Measurements from ENCODE around the gene HOXB8. TPM values are rescaled to one million over a fixed set of nuclear protein-coding genes. Genes with fewer than 3 reads are reported as not detected.

HOXB8 gene
- total and polyA plus RNA-seq, 4 experiments from 2014 or later = not detected

DNA sequence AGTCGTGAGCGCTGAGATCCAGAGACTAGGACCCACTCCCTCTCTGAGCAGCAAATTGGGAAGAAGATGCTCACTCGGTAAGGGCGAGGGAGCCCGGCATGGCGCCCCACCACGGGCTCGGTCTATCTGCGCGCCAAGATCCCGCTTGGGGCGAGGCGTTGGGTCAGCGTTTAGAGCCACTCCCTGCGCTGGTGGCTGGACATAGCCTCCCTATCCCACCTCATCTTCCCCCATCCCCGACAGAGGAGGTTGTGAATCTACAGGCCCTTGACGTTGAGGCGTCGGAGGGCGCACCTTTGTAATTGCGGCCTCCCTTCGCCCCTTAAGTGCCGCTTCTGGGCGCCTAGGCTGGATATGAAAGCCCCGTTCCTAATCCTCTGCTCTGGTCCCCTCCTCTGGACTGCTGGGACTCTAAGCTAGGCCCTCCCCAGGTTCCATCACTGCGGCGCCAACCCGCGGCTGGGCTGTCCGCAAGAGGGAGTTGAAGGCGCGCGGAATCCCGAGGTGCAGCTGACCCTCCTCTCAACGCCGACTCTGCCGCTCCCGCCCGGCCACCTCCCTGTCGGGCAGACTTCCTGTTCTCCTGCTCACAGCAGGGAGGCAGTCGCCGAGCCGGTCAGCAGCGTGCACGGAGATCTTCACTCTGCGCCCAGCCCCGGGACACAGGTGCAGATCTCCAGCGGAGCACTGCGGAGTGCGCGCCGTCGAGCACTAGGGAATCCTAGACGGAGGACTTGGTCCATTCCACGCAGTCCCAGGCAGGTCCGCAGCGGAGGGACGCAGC, 27.2 kb upstream of the HOXB8 start:
- no peaks in the 10 kb centered on the region for H3K36me3 Mint-ChIP-seq
- no peak overlapping the region for H3K4me3 ChIP-seq (ENCODE audit: low read length in 2 of 2)
- peak overlapping the region in 3 of 8 donors; percentile 26 to 45 (median 29) for H3K4me3 Mint-ChIP-seq
- H3K27ac ChIP-seq (ENCODE audit: low read depth, low read length) = no peak overlapping the region
- H3K9me3 ChIP-seq (ENCODE audit: control insufficient read depth in 1 of 2, low read length in 2 of 2) = no peaks in the 10 kb centered on the region
- no peaks in the 10 kb centered on the region for H3K9me3 Mint-ChIP-seq
- CTCF ChIA-PET (ENCODE audit: partially characterized antibody) = no interaction called here
- DNase-seq = no peak
- peaks cover 54% of the 10 kb centered on the region for H3K27me3 ChIP-seq (ENCODE audit: insufficient read depth, low read length)
- H3K4me1 ChIP-seq (ENCODE audit: insufficient read depth, low read length) = peaks cover 8% of the 10 kb centered on the region
- peaks cover 8 to 25% (median 13%) of the 10 kb centered on the region in 4 donors for H3K4me1 Mint-ChIP-seq
- POLR2A ChIA-PET (ENCODE audit: partially characterized antibody) = no interaction called here
- H3K27me3 Mint-ChIP-seq = peaks cover 68 to 73% of the 10 kb centered on the region in 2 donors
- intact Hi-C loops (cut with micrococcal nuclease) = no loop called here
- no peaks in the 10 kb centered on the region for H3K36me3 ChIP-seq (ENCODE audit: insufficient read depth, low read length)
- peak overlapping the region in 1 of 7 donors; percentile 3 for H3K27ac Mint-ChIP-seq

DNA sequence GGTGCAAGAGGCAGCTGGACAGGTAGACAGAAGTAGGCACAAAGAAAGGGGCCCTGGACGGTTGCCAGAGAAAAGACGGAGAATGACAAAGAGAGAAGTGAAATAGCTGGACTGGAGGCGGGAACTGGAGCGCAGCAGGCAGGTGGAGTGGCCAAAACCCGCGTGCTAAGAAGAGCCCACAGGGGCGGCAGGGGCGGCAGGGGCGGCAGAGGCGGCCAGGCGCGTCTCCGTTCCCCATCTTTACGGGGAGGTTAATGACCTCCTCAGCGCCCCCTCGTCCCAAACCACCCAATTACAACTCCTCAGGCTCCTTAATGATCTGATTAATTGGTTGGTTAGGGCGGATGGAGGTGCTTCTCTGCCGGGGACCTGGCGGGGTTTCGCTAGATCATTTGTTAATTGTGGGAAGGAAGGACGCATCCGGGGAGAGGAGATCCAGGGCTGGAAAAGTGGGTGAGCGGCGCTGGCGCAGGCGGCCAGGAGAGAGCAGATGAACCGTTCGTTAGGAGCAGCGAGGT, 26.5 kb upstream of the HOXB8 start:
- POLR2A ChIA-PET (ENCODE audit: partially characterized antibody) = no interaction called here
- Mint-ChIP-seq H3K27me3 (peaks cover 72 to 78% of the 10 kb centered on the region in 2 donors), H3K4me1 (peaks cover 6 to 24% (median 15%) of the 10 kb centered on the region in 4 donors), H3K36me3 (no peaks in the 10 kb centered on the region), H3K9me3 (no peaks in the 10 kb centered on the region), H3K4me3 (peak overlapping the region in 4 of 8 donors; percentile 26 to 71 (median 44)), H3K27ac (peak overlapping the region in 1 of 7 donors; percentile 3)
- intact Hi-C loops (cut with micrococcal nuclease) = no loop called here
- H3K36me3 ChIP-seq (ENCODE audit: insufficient read depth, low read length) = no peaks in the 10 kb centered on the region
- H3K9me3 ChIP-seq (ENCODE audit: control insufficient read depth in 1 of 2, low read length in 2 of 2) = no peaks in the 10 kb centered on the region
- CTCF ChIA-PET (ENCODE audit: partially characterized antibody) = no interaction called here
- H3K27me3 ChIP-seq (ENCODE audit: insufficient read depth, low read length) = peaks cover 61% of the 10 kb centered on the region
- no peak overlapping the region for H3K4me3 ChIP-seq (ENCODE audit: low read length in 2 of 2)
- H3K4me1 ChIP-seq (ENCODE audit: insufficient read depth, low read length) = peaks cover 11% of the 10 kb centered on the region
- no peak for DNase-seq
- no peak overlapping the region for H3K27ac ChIP-seq (ENCODE audit: low read depth, low read length)

DNA sequence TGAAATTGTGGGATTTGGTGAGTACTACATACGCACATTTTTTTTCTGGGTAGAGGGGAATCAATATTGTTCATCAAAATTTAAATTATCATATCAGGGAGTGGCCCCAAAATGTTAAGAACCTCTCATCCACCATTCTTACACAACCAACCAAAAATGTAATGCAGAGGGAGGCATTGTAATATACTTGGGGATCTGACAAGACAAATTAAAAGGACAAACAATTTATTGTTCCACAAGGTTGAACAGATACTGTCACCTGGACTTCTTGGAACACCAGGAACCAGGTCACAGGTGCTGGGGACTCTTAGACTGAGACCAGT, 25.7 kb upstream of the HOXB8 start:
- H3K27ac Mint-ChIP-seq = no peak overlapping the region
- H3K4me1 ChIP-seq (ENCODE audit: insufficient read depth, low read length) = peaks cover 11% of the 10 kb centered on the region
- ChIA-PET CTCF (ENCODE audit: partially characterized antibody) (interaction anchor here (1.1 kb wide), 1 partner anchor 9 kb away, joined by 4 read pairs; no protein-coding TSS in a partner anchor), POLR2A (ENCODE audit: partially characterized antibody) (no interaction called here)
- H3K27ac ChIP-seq (ENCODE audit: low read depth, low read length) = no peak overlapping the region
- no peaks in the 10 kb centered on the region for H3K9me3 Mint-ChIP-seq
- H3K4me3 Mint-ChIP-seq = no peak overlapping the region
- no peaks in the 10 kb centered on the region for H3K36me3 Mint-ChIP-seq
- intact Hi-C loops (cut with micrococcal nuclease) = no loop called here
- peaks cover 77 to 82% of the 10 kb centered on the region in 2 donors for H3K27me3 Mint-ChIP-seq
- DNase-seq = no peak
- H3K4me1 Mint-ChIP-seq = peaks cover 5 to 23% (median 15%) of the 10 kb centered on the region in 4 donors
- H3K9me3 ChIP-seq (ENCODE audit: control insufficient read depth in 1 of 2, low read length in 2 of 2) = no peaks in the 10 kb centered on the region
- H3K27me3 ChIP-seq (ENCODE audit: insufficient read depth, low read length) = peaks cover 65% of the 10 kb centered on the region
- no peaks in the 10 kb centered on the region for H3K36me3 ChIP-seq (ENCODE audit: insufficient read depth, low read length)
- H3K4me3 ChIP-seq (ENCODE audit: low read length in 2 of 2) = no peak overlapping the region

DNA sequence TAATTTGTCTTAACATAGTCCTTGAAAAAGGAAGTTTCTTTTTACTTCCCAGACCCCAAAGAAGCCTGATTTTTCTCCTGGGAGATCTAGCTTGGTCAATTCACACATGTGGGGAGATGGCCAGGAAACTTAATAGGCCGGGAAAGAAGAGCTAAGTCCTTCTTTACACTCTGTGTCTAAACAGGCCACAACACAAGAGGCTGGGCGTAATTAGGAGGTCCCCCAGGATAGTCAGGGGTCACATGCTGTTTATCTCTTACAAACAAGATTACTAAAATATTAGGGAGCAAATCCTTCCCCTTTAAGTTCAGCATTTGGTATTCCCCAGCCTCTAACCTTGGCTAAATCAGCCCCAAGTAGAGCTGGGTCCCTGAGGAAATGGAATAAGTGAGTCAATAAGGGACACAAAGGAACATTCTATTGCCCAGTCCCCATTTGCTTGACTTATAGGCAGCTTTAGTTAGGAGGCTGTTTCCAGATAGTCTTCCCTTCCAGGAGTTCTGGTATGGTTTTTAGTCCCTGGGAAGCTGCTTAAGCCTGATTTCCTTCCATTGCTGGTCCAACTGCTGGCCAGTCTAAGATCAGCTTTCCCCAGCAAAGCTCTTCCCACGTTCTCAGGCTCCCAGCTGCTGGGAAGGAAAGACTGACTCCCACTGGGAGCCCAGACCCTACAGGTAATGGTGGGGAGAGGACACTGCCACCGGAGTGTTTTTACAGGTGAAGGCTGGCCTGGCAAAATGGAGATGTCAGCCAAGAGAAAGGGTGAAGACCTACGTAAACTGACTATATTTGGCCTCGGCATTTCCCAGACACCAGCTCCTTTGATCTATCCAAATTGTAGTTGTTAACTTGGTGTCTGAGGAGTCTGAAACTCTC, 25.1 kb upstream of the HOXB8 start:
- Mint-ChIP-seq H3K27ac (no peak overlapping the region), H3K4me1 (peaks cover 4 to 19% (median 14%) of the 10 kb centered on the region in 4 donors), H3K27me3 (peaks cover 77 to 83% of the 10 kb centered on the region in 2 donors), H3K9me3 (no peaks in the 10 kb centered on the region), H3K36me3 (no peaks in the 10 kb centered on the region), H3K4me3 (no peak overlapping the region)
- Histone ChIP-seq H3K27ac (ENCODE audit: low read depth, low read length) (no peak overlapping the region), H3K9me3 (ENCODE audit: control insufficient read depth in 1 of 2, low read length in 2 of 2) (no peaks in the 10 kb centered on the region), H3K4me1 (ENCODE audit: insufficient read depth, low read length) (peaks cover 8% of the 10 kb centered on the region), H3K4me3 (ENCODE audit: low read length in 2 of 2) (no peak overlapping the region), H3K36me3 (ENCODE audit: insufficient read depth, low read length) (no peaks in the 10 kb centered on the region), H3K27me3 (ENCODE audit: insufficient read depth, low read length) (peaks cover 65% of the 10 kb centered on the region)
- CTCF ChIA-PET (ENCODE audit: partially characterized antibody) = interaction anchor here (1.1 kb wide), 1 partner anchor 10 kb away, joined by 4 read pairs; no protein-coding TSS in a partner anchor
- intact Hi-C loops (cut with micrococcal nuclease) = no loop called here
- no peak for DNase-seq
- POLR2A ChIA-PET (ENCODE audit: partially characterized antibody) = no interaction called here

DNA sequence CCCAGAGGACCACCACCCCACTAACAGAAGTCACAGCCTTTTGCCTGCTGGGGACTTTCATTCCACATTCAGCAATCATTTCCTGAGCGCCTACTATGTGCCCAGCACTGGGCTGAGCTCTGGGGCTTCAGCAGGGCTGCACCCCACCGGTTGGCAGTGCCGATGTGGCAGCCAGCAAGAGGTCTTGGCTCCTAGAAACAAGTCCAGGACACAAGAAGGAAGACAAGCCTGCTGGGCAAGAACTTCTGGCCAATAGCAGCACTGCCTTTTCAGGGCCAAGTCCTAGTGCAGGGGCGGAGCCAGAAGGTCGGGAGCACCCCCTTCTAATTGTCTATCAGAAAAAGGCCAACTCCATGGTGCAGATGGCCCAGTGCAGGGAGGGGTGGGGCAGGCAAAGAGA, 24.0 kb upstream of the HOXB8 start:
- ChIA-PET POLR2A (ENCODE audit: partially characterized antibody) (no interaction called here), CTCF (ENCODE audit: partially characterized antibody) (no interaction called here)
- DNase-seq = no peak
- no peaks in the 10 kb centered on the region for H3K36me3 Mint-ChIP-seq
- H3K27me3 Mint-ChIP-seq = peaks cover 75 to 82% of the 10 kb centered on the region in 2 donors
- no peak overlapping the region for H3K4me3 Mint-ChIP-seq
- peaks cover 8% of the 10 kb centered on the region for H3K4me1 ChIP-seq (ENCODE audit: insufficient read depth, low read length)
- no peaks in the 10 kb centered on the region for H3K9me3 ChIP-seq (ENCODE audit: control insufficient read depth in 1 of 2, low read length in 2 of 2)
- H3K27ac Mint-ChIP-seq = no peak overlapping the region
- H3K4me3 ChIP-seq (ENCODE audit: low read length in 2 of 2) = no peak overlapping the region
- intact Hi-C loops (cut with micrococcal nuclease) = no loop called here
- H3K9me3 Mint-ChIP-seq = no peaks in the 10 kb centered on the region
- no peaks in the 10 kb centered on the region for H3K36me3 ChIP-seq (ENCODE audit: insufficient read depth, low read length)
- peaks cover 67% of the 10 kb centered on the region for H3K27me3 ChIP-seq (ENCODE audit: insufficient read depth, low read length)
- no peak overlapping the region for H3K27ac ChIP-seq (ENCODE audit: low read depth, low read length)
- peaks cover 4 to 19% (median 13%) of the 10 kb centered on the region in 4 donors for H3K4me1 Mint-ChIP-seq

DNA sequence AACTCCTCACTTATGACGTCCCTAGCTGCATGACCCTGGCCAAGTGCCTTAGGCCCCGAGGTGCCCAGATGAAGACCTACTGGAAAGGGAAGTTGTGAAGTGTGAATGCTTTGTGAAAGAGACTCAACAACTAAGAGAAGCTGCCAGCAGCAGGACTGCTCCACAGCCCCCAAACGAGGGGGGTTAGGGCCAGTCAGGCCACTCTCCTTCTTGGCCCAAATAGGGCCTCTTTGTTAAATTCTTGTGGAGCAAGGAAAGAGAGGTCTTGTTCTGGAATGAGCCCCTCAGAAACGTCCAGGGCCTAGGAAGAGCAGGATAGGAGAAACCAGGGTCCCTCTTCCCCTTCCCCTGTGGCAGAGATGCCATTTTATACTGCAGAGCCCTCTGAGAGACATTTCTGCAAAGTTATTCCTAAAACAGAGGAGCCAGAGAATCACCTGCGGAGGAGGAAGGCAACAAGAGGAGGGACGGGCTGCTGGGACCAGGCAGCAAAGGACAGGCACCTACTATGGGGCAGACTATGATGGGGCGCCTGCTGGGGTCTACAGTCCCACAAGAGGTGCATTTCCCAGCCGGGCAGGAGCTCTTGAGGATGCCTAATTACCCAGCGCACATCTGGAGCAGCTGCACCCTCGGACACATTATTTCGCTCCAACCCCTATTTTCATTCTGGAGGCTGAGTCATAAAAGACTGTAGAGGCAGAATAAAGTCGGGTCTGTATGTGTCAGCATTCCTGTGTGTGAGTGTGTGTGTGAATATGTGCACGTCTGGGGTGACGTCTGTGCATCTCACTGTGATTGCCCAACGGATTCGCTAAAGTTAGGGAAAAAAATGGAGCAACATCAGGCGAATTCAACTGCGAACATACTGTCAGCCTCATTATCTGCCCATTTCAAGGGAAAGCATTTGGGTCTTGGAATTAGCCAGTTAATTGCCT, 22.5 kb upstream of the HOXB8 start:
- Histone ChIP-seq H3K27me3 (ENCODE audit: insufficient read depth, low read length) (peaks cover 69% of the 10 kb centered on the region), H3K9me3 (ENCODE audit: control insufficient read depth in 1 of 2, low read length in 2 of 2) (no peaks in the 10 kb centered on the region), H3K27ac (ENCODE audit: low read depth, low read length) (no peak overlapping the region), H3K36me3 (ENCODE audit: insufficient read depth, low read length) (no peaks in the 10 kb centered on the region), H3K4me1 (ENCODE audit: insufficient read depth, low read length) (peaks cover 15% of the 10 kb centered on the region), H3K4me3 (ENCODE audit: low read length in 2 of 2) (no peak overlapping the region)
- intact Hi-C loops (cut with micrococcal nuclease) = no loop called here
- H3K36me3 Mint-ChIP-seq = peaks cover 0 to 5% of the 10 kb centered on the region in 2 donors
- H3K27me3 Mint-ChIP-seq = peaks cover 69 to 73% of the 10 kb centered on the region in 2 donors
- H3K9me3 Mint-ChIP-seq = no peaks in the 10 kb centered on the region
- POLR2A ChIA-PET (ENCODE audit: partially characterized antibody) = no interaction called here
- CTCF ChIA-PET (ENCODE audit: partially characterized antibody) = interaction anchor here (0.9 to 3.9 kb wide), 7 partner anchors 8 to 42 kb away, joined by 3 to 31 read pairs (median 6); partner anchors contain the start of gene HOXB9
- peaks cover 4 to 23% (median 16%) of the 10 kb centered on the region in 4 donors for H3K4me1 Mint-ChIP-seq
- peak overlapping the region in 1 of 8 donors; percentile 25 for H3K4me3 Mint-ChIP-seq
- DNase-seq = no peak
- H3K27ac Mint-ChIP-seq = no peak overlapping the region

Measured in CD4-positive, alpha-beta memory T cell (primary cell).